Lung (tissue), 12 donors: ENCODE results near the gene FER1L5. TPM values are rescaled to one million over a fixed set of nuclear protein-coding genes. Genes with fewer than 3 reads are reported as not detected.

Experiments used
- ATAC-seq: fragments of 200-7000 bp; cut with Tn5 transposase; one replicate; pipeline ENCODE4 v1.9.1; 2020; ENCODE audit warnings: moderate number of reproducible peaks; ENCODE audit not compliant: insufficient read depth, low FRiP score
- DNase-seq, 3 donors: peaks; one replicate each; pipeline ENCODE4 v3.0.0-alpha.2; 2013 to 2017
- H3K27ac ChIP-seq, 2 donors: one replicate each; pipeline ENCODE4 v1.5.1; 2013; ENCODE audit warnings: mild to moderate bottlenecking in 2 of 2, moderate library complexity in 2 of 2, control low read depth in 1 of 2, inconsistent platforms in 1 of 2, low read depth in 1 of 2, low read length in 1 of 2
- H3K27me3 ChIP-seq, 3 donors: one replicate each; pipeline ENCODE4 v1.5.1; 2013; ENCODE audit warnings: low read length in 2 of 3; ENCODE audit not compliant: control insufficient read depth in 3 of 3, insufficient read depth in 3 of 3
- H3K36me3 ChIP-seq, 4 donors: one replicate each; pipeline ENCODE4 v1.5.1; 2013; ENCODE audit warnings: low read length in 4 of 4, mild to moderate bottlenecking in 1 of 4, moderate library complexity in 1 of 4; ENCODE audit not compliant: control insufficient read depth in 4 of 4, insufficient read depth in 4 of 4
- H3K4me1 ChIP-seq, 5 donors: one replicate each; pipeline ENCODE4 v1.5.1; 2013; ENCODE audit warnings: low read length in 5 of 5, mild to moderate bottlenecking in 2 of 5, moderate library complexity in 1 of 5; ENCODE audit not compliant: control insufficient read depth in 5 of 5, insufficient read depth in 5 of 5
- H3K4me3 ChIP-seq: one replicate; pipeline ENCODE4 v1.5.1; 2013; ENCODE audit warnings: mild to moderate bottlenecking, control low read depth, moderate library complexity
- H3K9ac ChIP-seq, 2 donors: one replicate each; pipeline ENCODE4 v1.5.1; 2013; ENCODE audit warnings: low read length in 2 of 2, control low read depth in 1 of 2; ENCODE audit not compliant: insufficient read depth in 1 of 2
- H3K9me3 ChIP-seq, 4 donors: one replicate each; pipeline ENCODE4 v1.5.1; 2013; ENCODE audit warnings: low read length in 3 of 4, mild to moderate bottlenecking in 1 of 4, moderate library complexity in 1 of 4; ENCODE audit not compliant: control insufficient read depth in 4 of 4, insufficient read depth in 3 of 4
- WGBS, 2 donors: extraction: QIAGEN DNeasy Blood & Tissue Kit; methylation state at CpG; one replicate each; pipeline ENCODE4 v1.1.7; 2013; 5-methylcytosine and 5-hydroxymethylcytosine counted together
- polyA plus RNA-seq, 2 donors: library from polyadenylated mRNA; stranded (reverse); fragments of 200-250 nt; gene quantifications; one replicate each; pipeline ENCODE4 v1.2.1, GENCODE V29; 2013
- total RNA-seq, 2 donors: library from RNA; depleted of rRNA in 1 of 2; stranded (reverse); fragments of >200 nt in 1 of 2; gene quantifications; one replicate each; pipeline ENCODE4 v1.2.1, GENCODE V29; 2014 to 2021
- TF ChIP-seq, protein P1 (sequence below): IDR thresholded peaks from 2 replicates; pipeline ENCODE4 v1.5.1; 2012; ENCODE audit warnings: mild to moderate bottlenecking; ENCODE audit errors: control extremely low read depth, extremely low read depth
- donor health status: control.
- donor health status: control.
- donor health status: Bipolar disorder and iron deficiency.
- donor health status: healthy.
- donor health status: DM: yes; HTN: yes; CAD: no.

Gene FER1L5
- total and polyA plus RNA-seq, 4 donors: 0.09 to 0.77 (median 0.40) TPM

DNA sequence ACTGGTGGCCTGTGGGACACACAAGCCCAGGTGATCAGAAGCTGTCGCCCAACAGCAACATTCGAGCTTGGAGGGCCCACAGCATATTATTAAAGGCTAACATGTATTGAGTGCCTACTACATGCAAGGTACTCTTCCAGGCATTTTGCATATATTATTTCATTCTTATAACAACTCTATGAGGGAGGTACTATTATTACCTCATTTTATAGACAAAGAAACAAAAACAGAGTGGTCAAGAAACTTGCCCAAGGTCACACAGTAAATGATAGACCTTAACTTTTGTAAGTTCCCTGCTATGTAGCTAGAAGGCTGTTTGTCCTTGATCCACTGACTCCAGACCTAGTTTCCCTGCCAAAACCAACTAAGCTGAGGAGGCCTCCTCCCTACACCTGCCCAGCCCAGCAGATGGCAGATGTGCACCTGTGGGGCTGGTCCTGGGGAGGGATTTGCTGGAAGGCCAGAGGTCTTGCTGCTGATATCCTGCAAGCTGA lies 40.2 kb upstream of the FER1L5 start:
- Histone ChIP-seq H3K9me3 (no peaks in the 10 kb centered on the region), H3K27ac (no peak overlapping the region), H3K4me3 (no peak overlapping the region), H3K27me3 (no peaks in the 10 kb centered on the region), H3K4me1 (no peaks in the 10 kb centered on the region), H3K9ac (no peak overlapping the region), H3K36me3 (peaks cover 47 to 56% (median 49%) of the 10 kb centered on the region in 4 donors)
- ATAC-seq (no peak), DNase-seq (no peak)
- TF ChIP-seq, protein P1, sequence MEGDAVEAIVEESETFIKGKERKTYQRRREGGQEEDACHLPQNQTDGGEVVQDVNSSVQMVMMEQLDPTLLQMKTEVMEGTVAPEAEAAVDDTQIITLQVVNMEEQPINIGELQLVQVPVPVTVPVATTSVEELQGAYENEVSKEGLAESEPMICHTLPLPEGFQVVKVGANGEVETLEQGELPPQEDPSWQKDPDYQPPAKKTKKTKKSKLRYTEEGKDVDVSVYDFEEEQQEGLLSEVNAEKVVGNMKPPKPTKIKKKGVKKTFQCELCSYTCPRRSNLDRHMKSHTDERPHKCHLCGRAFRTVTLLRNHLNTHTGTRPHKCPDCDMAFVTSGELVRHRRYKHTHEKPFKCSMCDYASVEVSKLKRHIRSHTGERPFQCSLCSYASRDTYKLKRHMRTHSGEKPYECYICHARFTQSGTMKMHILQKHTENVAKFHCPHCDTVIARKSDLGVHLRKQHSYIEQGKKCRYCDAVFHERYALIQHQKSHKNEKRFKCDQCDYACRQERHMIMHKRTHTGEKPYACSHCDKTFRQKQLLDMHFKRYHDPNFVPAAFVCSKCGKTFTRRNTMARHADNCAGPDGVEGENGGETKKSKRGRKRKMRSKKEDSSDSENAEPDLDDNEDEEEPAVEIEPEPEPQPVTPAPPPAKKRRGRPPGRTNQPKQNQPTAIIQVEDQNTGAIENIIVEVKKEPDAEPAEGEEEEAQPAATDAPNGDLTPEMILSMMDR: no peak
- WGBS, 2 donors: 100% methylated on average over 2 of the region's 2 CpGs

DNA sequence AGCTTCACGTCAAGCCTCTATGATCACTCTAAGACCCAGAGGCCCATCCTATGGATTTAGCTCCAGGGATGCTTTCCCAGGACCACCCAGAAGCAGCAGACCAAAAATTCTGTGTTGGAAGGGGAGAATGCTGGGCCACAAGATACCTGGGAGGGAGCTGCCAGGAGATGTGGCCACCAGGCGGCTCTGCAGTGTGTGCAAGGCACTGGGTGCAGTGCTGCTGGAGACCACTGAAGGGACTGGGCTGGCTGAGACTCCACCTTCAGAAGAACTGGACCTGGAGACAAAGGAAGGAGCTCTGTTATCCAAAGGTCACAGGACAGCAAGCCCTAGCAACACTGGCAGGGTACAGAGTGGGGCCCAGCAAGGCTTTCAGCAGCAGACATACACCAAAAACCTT lies 38.5 kb upstream of the FER1L5 start:
- Histone ChIP-seq H3K36me3 (peaks cover 55 to 68% (median 62%) of the 10 kb centered on the region in 4 donors), H3K9me3 (no peaks in the 10 kb centered on the region), H3K27ac (no peak overlapping the region), H3K9ac (no peak overlapping the region), H3K27me3 (no peaks in the 10 kb centered on the region), H3K4me3 (no peak overlapping the region), H3K4me1 (no peaks in the 10 kb centered on the region)
- 93 to 95% methylated on average over 2 of the region's 2 CpGs for WGBS, 2 donors
- ATAC-seq: no peak
- TF ChIP-seq, protein P1: no peak
- DNase-seq: no peak

DNA sequence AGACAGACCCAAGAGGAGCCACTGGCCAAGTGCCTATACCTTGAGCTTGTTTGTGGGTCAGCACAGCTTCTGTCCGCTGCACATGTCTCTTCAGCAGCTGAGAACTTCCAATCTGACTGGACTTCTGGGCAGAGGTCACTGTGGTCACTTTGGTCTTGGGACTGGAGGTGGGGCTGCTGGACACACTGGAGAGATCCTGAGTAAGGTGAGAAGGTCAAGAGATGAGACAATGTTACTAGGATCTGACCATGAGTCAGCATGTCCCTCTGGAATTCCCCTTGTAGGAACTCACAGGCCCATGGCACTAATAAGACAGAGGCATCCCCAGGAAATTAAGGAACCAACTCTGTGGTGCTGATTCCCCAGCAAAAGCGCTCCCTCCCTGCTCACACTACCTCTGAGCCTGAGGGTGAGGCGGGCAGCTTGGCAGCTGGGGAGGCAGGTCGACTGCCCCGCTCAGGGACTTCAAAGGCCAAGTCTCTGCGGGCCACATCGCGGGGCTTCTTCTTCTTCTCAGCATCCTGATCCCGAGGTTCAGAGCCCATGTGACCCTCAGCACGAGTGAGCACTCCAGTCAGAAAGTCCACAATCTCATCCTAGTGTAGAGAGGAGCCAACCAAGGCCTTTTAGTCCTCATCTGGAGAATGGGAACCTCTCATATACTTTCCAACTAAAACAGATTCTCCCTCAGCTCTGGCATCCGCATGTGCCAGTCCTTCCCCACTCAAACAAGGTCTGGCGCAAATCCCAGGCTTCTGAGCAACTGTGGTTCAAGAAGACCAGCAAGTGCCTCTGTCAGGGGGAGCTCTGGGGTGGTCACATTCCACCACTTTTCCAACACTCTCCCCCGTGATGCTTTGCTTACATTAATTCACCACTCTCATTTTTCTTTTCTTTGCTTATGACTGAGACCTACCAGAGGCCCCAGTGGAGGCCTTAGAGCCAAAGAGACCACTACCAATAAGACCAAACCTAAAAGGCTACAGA lies 33.8 kb upstream of the FER1L5 start:
- DNase-seq (no peak), ATAC-seq (peak; percentile 53)
- no peak overlapping the region for H3K9ac ChIP-seq
- H3K36me3 ChIP-seq: peaks cover 62 to 77% (median 72%) of the 10 kb centered on the region in 4 donors
- WGBS, 2 donors: 88 to 92% methylated on average over 13 of the region's 13 CpGs
- no peaks in the 10 kb centered on the region for H3K27me3 ChIP-seq
- no peaks in the 10 kb centered on the region for H3K4me1 ChIP-seq
- TF ChIP-seq, protein P1: no peak
- no peak overlapping the region for H3K27ac ChIP-seq
- no peaks in the 10 kb centered on the region for H3K9me3 ChIP-seq
- no peak overlapping the region for H3K4me3 ChIP-seq
